ENCODE measurements around the gene AP3B1. TPM values are rescaled to one million over a fixed set of nuclear protein-coding genes. Genes with fewer than 3 reads are reported as not detected.

AP3B1 gene
- total and polyA plus RNA-seq, 12 donors = 20.0 to 28.3 (median 23.4) TPM

DNA sequence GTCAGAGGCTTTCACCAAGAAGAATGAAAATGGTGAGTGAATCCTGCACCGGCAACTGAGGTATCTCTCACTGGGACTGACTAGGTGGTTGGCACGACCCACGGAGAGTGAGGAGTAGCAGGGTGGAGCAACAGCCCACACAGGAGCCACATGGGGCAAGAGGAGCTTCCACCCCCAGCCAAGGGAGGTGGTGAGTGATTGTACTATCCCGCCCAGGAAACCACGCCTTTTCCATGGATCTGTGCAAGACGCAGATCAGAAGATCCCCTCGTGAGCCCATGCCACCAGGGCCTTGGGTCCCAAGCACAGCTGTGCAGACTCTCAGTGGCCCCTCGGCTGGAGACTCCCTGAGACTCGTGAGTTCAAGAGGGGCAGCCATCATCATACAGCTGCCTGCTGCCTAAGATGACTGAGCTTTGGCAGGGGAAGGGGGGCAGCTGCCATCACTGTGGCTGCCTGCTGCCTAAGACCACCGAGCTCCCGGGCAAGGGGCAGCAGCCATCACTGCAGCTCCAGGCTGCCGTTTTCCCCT lies 229.5 kb downstream of the AP3B1 start:
- intact Hi-C loops (cut with DNase I) = no loop called here

DNA sequence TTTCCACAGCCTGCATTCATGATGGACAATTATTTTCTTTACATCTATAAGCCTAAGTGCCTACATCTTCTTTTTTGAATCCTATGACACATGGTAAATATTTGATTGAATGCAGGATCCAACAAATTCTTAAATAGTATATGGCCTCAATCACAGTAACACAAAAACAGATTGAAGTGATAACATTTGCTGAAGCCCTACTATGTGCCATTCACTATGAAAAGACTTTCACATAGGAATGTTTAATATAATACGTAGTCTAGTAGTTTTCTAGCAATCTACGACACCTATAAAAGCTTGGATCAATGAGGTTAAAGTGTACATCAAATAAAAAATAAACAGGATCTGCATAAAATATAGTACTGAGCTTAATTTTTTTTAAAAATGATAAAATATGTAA lies 231.0 kb downstream of the AP3B1 start:
- no peak for ATAC-seq
- no peak overlapping the region for H3K27ac ChIP-seq
- TF ChIP-seq, protein P1, sequence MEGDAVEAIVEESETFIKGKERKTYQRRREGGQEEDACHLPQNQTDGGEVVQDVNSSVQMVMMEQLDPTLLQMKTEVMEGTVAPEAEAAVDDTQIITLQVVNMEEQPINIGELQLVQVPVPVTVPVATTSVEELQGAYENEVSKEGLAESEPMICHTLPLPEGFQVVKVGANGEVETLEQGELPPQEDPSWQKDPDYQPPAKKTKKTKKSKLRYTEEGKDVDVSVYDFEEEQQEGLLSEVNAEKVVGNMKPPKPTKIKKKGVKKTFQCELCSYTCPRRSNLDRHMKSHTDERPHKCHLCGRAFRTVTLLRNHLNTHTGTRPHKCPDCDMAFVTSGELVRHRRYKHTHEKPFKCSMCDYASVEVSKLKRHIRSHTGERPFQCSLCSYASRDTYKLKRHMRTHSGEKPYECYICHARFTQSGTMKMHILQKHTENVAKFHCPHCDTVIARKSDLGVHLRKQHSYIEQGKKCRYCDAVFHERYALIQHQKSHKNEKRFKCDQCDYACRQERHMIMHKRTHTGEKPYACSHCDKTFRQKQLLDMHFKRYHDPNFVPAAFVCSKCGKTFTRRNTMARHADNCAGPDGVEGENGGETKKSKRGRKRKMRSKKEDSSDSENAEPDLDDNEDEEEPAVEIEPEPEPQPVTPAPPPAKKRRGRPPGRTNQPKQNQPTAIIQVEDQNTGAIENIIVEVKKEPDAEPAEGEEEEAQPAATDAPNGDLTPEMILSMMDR (IDR thresholded peaks at IDR 0.05) = no peak
- H3K4me3 ChIP-seq = no peak overlapping the region
- intact Hi-C loops (cut with DNase I) = no loop called here
- peaks cover 0 to 6% (median 0%) of the 10 kb centered on the region in 9 donors for H3K36me3 ChIP-seq
- H3K9me3 ChIP-seq = peaks cover 0 to 19% (median 9%) of the 10 kb centered on the region in 11 donors
- no peaks in the 10 kb centered on the region for H3K27me3 ChIP-seq
- WGBS, 2 donors = 96 to 99% methylated on average over 2 of the region's 2 CpGs
- no peaks in the 10 kb centered on the region for H3K4me1 ChIP-seq
- DNase-seq = no peak

More for the DNA sequence above, 229.5 kb downstream of the AP3B1 start:
- TF ChIP-seq, protein P1 (IDR thresholded peaks at IDR 0.05) = no peak
- WGBS, 2 donors = 86 to 90% methylated on average over 12 of the region's 12 CpGs
- Histone ChIP-seq H3K4me1 (no peaks in the 10 kb centered on the region), H3K9me3 (peaks cover 0 to 29% (median 9%) of the 10 kb centered on the region in 11 donors), H3K27me3 (no peaks in the 10 kb centered on the region), H3K4me3 (no peak overlapping the region), H3K27ac (no peak overlapping the region), H3K36me3 (peaks cover 0 to 8% (median 0%) of the 10 kb centered on the region in 9 donors)
- ATAC-seq (no peak), DNase-seq (no peak)

DNA sequence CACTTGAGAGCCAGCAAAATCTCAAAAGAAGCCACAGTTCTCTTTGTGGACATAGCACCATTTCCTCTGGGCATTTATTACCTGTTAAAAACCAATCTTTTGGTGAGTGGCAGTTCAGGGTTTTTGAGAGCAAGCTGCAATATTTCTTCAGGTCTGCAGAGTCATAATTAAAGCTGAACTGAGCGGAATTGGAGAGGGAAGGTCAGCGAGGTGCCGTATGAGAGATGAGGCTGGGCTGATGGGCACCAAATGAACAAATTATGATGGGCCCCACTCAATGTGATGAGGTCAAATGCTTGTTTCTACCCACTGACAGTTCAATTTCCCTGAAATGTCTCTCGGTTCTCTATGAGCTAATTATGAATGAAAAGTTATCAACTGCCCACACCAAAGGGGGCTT lies 231.9 kb downstream of the AP3B1 start:
- Histone ChIP-seq H3K4me1 (no peaks in the 10 kb centered on the region), H3K36me3 (no peaks in the 10 kb centered on the region), H3K27ac (no peak overlapping the region), H3K4me3 (no peak overlapping the region), H3K27me3 (no peaks in the 10 kb centered on the region), H3K9me3 (peaks cover 0 to 11% (median 4%) of the 10 kb centered on the region in 11 donors)
- ATAC-seq = no peak
- DNase-seq = no peak
- TF ChIP-seq, protein P1 (IDR thresholded peaks at IDR 0.05) = no peak
- WGBS, 2 donors = 91 to 97% methylated on average over 4 of the region's 4 CpGs
- intact Hi-C loops (cut with DNase I) = no loop called here

DNA sequence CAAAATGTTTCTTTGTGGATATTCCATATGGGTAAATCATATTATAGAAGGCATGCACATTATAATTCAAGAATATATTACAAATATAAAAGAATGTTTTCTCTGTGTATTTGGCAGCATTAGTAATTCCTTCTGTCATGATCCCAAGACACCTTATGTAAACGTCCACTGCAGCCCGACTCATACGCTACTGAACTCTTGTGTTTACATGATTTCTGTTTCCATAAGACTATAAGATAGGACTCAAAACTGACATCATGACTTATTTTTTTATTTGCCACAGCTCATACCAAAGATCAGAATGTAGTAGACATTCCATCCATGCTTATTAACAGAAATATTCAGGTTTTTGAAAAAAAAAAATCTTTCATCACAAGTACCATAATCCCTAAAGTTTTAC lies 234.1 kb downstream of the AP3B1 start:
- WGBS, 2 donors = 68 to 70% methylated on average over 3 of the region's 3 CpGs
- no peaks in the 10 kb centered on the region for H3K27me3 ChIP-seq
- H3K36me3 ChIP-seq = no peaks in the 10 kb centered on the region
- H3K27ac ChIP-seq = no peak overlapping the region
- H3K9me3 ChIP-seq = no peaks in the 10 kb centered on the region
- no peaks in the 10 kb centered on the region for H3K4me1 ChIP-seq
- intact Hi-C loops (cut with DNase I) = no loop called here
- TF ChIP-seq, protein P1 (IDR thresholded peaks at IDR 0.05) = no peak
- no peak overlapping the region for H3K4me3 ChIP-seq
- no peak for ATAC-seq
- no peak for DNase-seq
